AG04449 (cell line): Measurements from ENCODE around the gene GABRR2.

ENCODE experiments used
- CTCF ChIA-PET: fragments of 350-600 bp; formaldehyde crosslinking; extraction: SDS; loops from one replicate; lab custom pipeline; 2021; ENCODE audit warnings: antibody characterized with exemption; lab: Yijun Ruan, JAX
- POLR2A ChIA-PET: fragments of 400-600, 350-600 bp; formaldehyde crosslinking; extraction: SDS; loops from one replicate; lab custom pipeline; 2020; ENCODE audit warnings: antibody characterized with exemption, inconsistent platforms; lab: Yijun Ruan, JAX
- DNase-seq: peaks from one replicate; pipeline ENCODE4 v3.0.0-alpha.2; 2010; ENCODE audit warnings: low read depth, low spot score
- H3K4me3 ChIP-seq: 2 replicates; pipeline ENCODE4 v1.5.1; 2011; ENCODE audit warnings: low read depth, mild to moderate bottlenecking, control low read depth, low read length
- TF ChIP-seq, protein P1 (sequence below): IDR thresholded peaks from one replicate; pipeline ENCODE4 v1.5.1; 2011; ENCODE audit warnings: mild to moderate bottlenecking, moderate library complexity, low read length, control low read depth, inconsistent platforms; ENCODE audit not compliant: insufficient read depth; ENCODE audit errors: missing control alignments

GABRR2 gene

DNA sequence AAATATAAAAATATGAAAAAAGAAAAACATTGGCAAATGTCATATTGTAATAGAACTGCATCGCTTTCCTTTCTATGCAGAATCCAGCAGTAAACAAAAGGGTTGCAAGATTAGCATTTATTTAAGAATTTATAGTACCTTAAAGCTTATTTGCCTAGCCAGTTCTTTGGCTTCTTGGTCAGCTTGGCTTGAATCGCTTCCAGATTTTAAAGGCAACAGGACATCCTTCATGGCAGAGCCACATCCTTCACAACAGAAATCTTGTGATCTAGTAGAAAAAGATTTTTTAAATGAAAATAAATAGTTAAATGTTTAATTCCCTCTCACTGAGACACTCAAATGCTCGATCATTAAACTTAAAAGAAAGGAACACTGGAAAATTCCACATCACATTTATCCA lies 20.1 kb upstream of the GABRR2 start:
- ChIA-PET CTCF (no interaction called here), POLR2A (no interaction called here)
- no peak for DNase-seq
- TF ChIP-seq, protein P1, sequence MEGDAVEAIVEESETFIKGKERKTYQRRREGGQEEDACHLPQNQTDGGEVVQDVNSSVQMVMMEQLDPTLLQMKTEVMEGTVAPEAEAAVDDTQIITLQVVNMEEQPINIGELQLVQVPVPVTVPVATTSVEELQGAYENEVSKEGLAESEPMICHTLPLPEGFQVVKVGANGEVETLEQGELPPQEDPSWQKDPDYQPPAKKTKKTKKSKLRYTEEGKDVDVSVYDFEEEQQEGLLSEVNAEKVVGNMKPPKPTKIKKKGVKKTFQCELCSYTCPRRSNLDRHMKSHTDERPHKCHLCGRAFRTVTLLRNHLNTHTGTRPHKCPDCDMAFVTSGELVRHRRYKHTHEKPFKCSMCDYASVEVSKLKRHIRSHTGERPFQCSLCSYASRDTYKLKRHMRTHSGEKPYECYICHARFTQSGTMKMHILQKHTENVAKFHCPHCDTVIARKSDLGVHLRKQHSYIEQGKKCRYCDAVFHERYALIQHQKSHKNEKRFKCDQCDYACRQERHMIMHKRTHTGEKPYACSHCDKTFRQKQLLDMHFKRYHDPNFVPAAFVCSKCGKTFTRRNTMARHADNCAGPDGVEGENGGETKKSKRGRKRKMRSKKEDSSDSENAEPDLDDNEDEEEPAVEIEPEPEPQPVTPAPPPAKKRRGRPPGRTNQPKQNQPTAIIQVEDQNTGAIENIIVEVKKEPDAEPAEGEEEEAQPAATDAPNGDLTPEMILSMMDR: no peak
- H3K4me3 ChIP-seq: no peak overlapping the region

GRCh38 chr6:89330910-89331309 lies 15.8 kb upstream of the GABRR2 start:
- TF ChIP-seq, protein P1: no peak
- POLR2A ChIA-PET: no interaction called here
- DNase-seq: no peak
- H3K4me3 ChIP-seq: no peak overlapping the region
- CTCF ChIA-PET: interaction anchor here (1.0 kb wide), 1 partner anchor 11 kb away, joined by 3 read pairs; no protein-coding TSS in a partner anchor

- ChIA-PET CTCF (interaction anchor here (1.4 to 2.0 kb wide), 2 partner anchors 17 to 43 kb away, joined by 3 to 5 read pairs; no protein-coding TSS in a partner anchor), POLR2A (no interaction called here)
- TF ChIP-seq, protein P1: no peak
- DNase-seq: no peak
- no peak overlapping the region for H3K4me3 ChIP-seq
Measured at GRCh38 chr6:89328976-89329375, 13.9 kb upstream of the GABRR2 start.

GRCh38 chr6:89324304-89324703 lies 9.2 kb upstream of the GABRR2 start:
- CTCF ChIA-PET: interaction anchor here (0.6 to 1.0 kb wide), 2 partner anchors 48 to 337 kb away, joined by 3 to 5 read pairs; no protein-coding TSS in a partner anchor
- DNase-seq: no peak
- no peak overlapping the region for H3K4me3 ChIP-seq
- TF ChIP-seq, protein P1: no peak
- POLR2A ChIA-PET: interaction anchor here (0.8 kb wide), 1 partner anchor 28 kb away, joined by 3 read pairs; the partner anchor contains the start of gene UBE2J1

- no peak overlapping the region for H3K4me3 ChIP-seq
- ChIA-PET CTCF (interaction anchor here (1.0 kb wide), 1 partner anchor 48 kb away, joined by 5 read pairs; no protein-coding TSS in a partner anchor), POLR2A (no interaction called here)
- DNase-seq: no peak
- TF ChIP-seq, protein P1: no peak
Measured at GRCh38 chr6:89323511-89323971, 8.4 kb upstream of the GABRR2 start.

DNA sequence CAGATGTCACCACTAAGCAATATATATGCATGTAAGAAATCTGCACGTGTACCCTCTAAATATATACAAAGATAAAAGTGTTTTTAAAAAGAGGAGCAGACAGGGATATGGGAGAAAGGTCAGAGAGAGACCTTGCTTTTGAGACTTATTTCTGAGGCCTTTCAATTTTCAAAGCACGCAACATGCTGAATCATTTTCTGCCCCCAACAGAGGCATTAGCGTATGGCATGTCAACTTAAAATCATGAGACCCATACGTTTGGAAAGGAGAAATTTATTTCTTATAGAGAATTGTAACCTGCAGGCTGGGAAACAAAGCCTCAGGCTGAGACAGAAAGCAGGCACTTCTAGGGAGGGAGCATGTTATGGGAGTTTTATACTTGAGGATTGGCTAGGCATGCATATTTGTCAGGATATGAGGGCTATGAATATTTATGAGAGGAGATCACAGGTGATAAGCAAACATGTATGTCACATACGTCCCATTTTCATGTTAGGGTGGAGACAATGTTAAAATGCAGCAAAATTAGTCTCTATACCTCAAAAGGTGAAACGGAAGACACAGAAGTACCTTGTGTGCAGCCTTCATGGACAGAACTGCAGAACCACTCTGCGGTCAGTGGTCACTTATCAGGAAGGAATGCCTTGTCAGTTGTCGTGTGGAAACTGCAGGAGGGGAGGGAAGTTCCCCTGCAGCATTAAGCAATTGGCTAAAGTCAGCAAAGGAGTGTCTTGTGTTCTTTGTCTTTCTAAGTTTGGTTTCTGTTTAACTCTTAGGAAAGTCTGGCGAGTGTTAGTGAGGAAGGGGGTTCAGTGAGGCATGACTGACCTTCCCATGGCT lies 6.3 kb upstream of the GABRR2 start:
- no peak for DNase-seq
- POLR2A ChIA-PET: no interaction called here

More for the DNA sequence above, 6.3 kb upstream of the GABRR2 start:
- TF ChIP-seq, protein P1: no peak
- H3K4me3 ChIP-seq: no peak overlapping the region
- CTCF ChIA-PET: no interaction called here
